IMR-90 (cell line): ENCODE measurements around the gene AGAP1. TPM values are rescaled to one million over a fixed set of nuclear protein-coding genes. Genes with fewer than 3 reads are reported as not detected.

Experiments
- ATAC-seq: fragments of 200-7000 bp; cut with Tn5 transposase; 2 replicates; pipeline ENCODE4 v1.9.1; 2020; ENCODE audit warnings: low read depth, mild to moderate bottlenecking, moderate library complexity
- BruUV-seq: library from RNA; stranded (reverse); fragments of 400-500 nt; replicated peaks from 2 replicates; lab custom pipeline; 2021; lab: Mats Ljungman, UMichigan
- CTCF ChIA-PET: fragments of 300-600 bp; formaldehyde crosslinking; extraction: SDS; loops from one replicate; lab custom pipeline; 2021; ENCODE audit warnings: antibody characterized with exemption; lab: Yijun Ruan, JAX
- POLR2A ChIA-PET: fragments of 300-600 bp; sonication (Branson Sonifier 250); formaldehyde crosslinking; loops from one replicate; lab custom pipeline; 2022; ENCODE audit warnings: antibody characterized with exemption; ENCODE audit not compliant: unreplicated experiment; lab: Charles Lee
- DNase-seq: peaks from one replicate; pipeline ENCODE4 v3.0.0; 2013
- H2AFZ ChIP-seq: replicated peaks from 2 replicates; pipeline ENCODE3; 2013; ENCODE audit warnings: low read length, mild to moderate bottlenecking; ENCODE audit not compliant: poor library complexity
- H2AK5ac ChIP-seq: 2 replicates; pipeline ENCODE4 v1.6.1; 2013; ENCODE audit warnings: low read depth, low read length, inconsistent platforms
- H2AK9ac ChIP-seq: replicated peaks from 2 replicates; pipeline ENCODE3; 2013; ENCODE audit warnings: mild to moderate bottlenecking, low read depth, low read length, moderate library complexity; ENCODE audit not compliant: poor library complexity
- H2BK120ac ChIP-seq: 2 replicates; pipeline ENCODE4 v1.6.1; 2013; ENCODE audit warnings: low read depth, low read length, inconsistent platforms
- H2BK15ac ChIP-seq: 3 replicates; pipeline ENCODE4 v1.6.1; 2013; ENCODE audit warnings: low read depth, low read length, inconsistent platforms
- H2BK20ac ChIP-seq: 2 replicates; pipeline ENCODE4 v1.6.1; 2013; ENCODE audit warnings: low read depth, mild to moderate bottlenecking, inconsistent platforms, low read length, moderate library complexity
- H2BK5ac ChIP-seq: 2 replicates; pipeline ENCODE4 v1.6.1; 2013; ENCODE audit warnings: mild to moderate bottlenecking, low read depth, low read length, inconsistent platforms; ENCODE audit not compliant: poor library complexity, severe bottlenecking
- H3K14ac ChIP-seq: replicated peaks from 2 replicates; pipeline ENCODE4 v1.6.1; 2013; ENCODE audit warnings: low read depth, low read length, inconsistent platforms
- H3K18ac ChIP-seq: 2 replicates; pipeline ENCODE4 v1.6.1; 2013; ENCODE audit warnings: low read depth, low read length, control low read depth
- H3K23ac ChIP-seq: 2 replicates; pipeline ENCODE4 v1.6.1; 2013; ENCODE audit warnings: low read depth, low read length, inconsistent platforms
- H3K27ac ChIP-seq: 2 replicates; pipeline ENCODE4 v1.5.1; 2013; ENCODE audit warnings: mild to moderate bottlenecking, control low read depth, low read length; ENCODE audit not compliant: insufficient read depth
- H3K27me3 ChIP-seq: 2 replicates; pipeline ENCODE4 v1.6.1; 2013; ENCODE audit warnings: low read length; ENCODE audit not compliant: control insufficient read depth, insufficient read depth
- H3K36me3 ChIP-seq: 2 replicates; pipeline ENCODE4 v1.6.1; 2013; ENCODE audit warnings: low read length, mixed read lengths; ENCODE audit not compliant: control insufficient read depth, insufficient read depth
- H3K4ac ChIP-seq: 2 replicates; pipeline ENCODE4 v1.6.1; 2013; ENCODE audit warnings: low read depth, low read length, inconsistent platforms
- H3K4me1 ChIP-seq: 2 replicates; pipeline ENCODE4 v1.6.1; 2013; ENCODE audit warnings: low read length, mixed read lengths; ENCODE audit not compliant: control insufficient read depth, insufficient read depth
- H3K4me2 ChIP-seq: 2 replicates; pipeline ENCODE4 v1.6.1; 2013; ENCODE audit warnings: low read depth, mild to moderate bottlenecking, control low read depth, low read length, moderate library complexity
- H3K4me3 ChIP-seq: 2 replicates; pipeline ENCODE4 v1.5.1; 2013; ENCODE audit warnings: low read depth, mild to moderate bottlenecking, control low read depth, low read length, moderate library complexity; ENCODE audit not compliant: insufficient read depth
- H3K56ac ChIP-seq: 2 replicates; pipeline ENCODE4 v1.6.1; 2013; ENCODE audit warnings: low read length, inconsistent platforms; ENCODE audit not compliant: insufficient read depth; ENCODE audit errors: extremely low read depth
- H3K79me1 ChIP-seq, 2 experiments: 2 replicates each; pipeline ENCODE4 v1.6.1; 2013; ENCODE audit warnings: low read length in 2 of 2, inconsistent platforms in 1 of 2, low read depth in 1 of 2
- H3K9ac ChIP-seq: 2 replicates; pipeline ENCODE4 v1.6.1; 2013; ENCODE audit warnings: low read depth, low read length, control low read depth
- H3K9me1 ChIP-seq: 2 replicates; pipeline ENCODE4 v1.6.1; 2013; ENCODE audit warnings: low read length, inconsistent platforms; ENCODE audit not compliant: insufficient read depth
- H3K9me3 ChIP-seq: 2 replicates; pipeline ENCODE4 v1.6.1; 2013; ENCODE audit warnings: low read length; ENCODE audit not compliant: control insufficient read depth, insufficient read depth
- H4K20me1 ChIP-seq: 2 replicates; pipeline ENCODE4 v1.6.1; 2013; ENCODE audit warnings: low read length, inconsistent platforms; ENCODE audit not compliant: insufficient read depth
- H4K5ac ChIP-seq: 2 replicates; pipeline ENCODE4 v1.6.1; 2013; ENCODE audit warnings: mild to moderate bottlenecking, low read depth, low read length, control low read depth
- H4K8ac ChIP-seq, 2 experiments: 2 replicates each; pipeline ENCODE4 v1.6.1; 2013; ENCODE audit warnings: low read depth in 2 of 2, low read length in 2 of 2, control low read depth in 1 of 2, inconsistent platforms in 1 of 2
- H4K91ac ChIP-seq: 2 replicates; pipeline ENCODE4 v1.6.1; 2013; ENCODE audit warnings: low read depth, low read length, inconsistent platforms; ENCODE audit not compliant: insufficient read depth
- BHLHE40 ChIP-seq: fragments of 150-350 bp; IDR thresholded peaks from 2 replicates; pipeline ENCODE4 v1.6.1; 2016; ENCODE audit warnings: mild to moderate bottlenecking, low read depth, low read length
- CEBPB ChIP-seq: IDR thresholded peaks from 2 replicates; pipeline ENCODE4 v1.6.1; 2012; ENCODE audit warnings: low read depth, low read length, improper control_type of control experiment
- CHD1 ChIP-seq: IDR thresholded peaks from 2 replicates; pipeline ENCODE4 v1.6.1; 2012; ENCODE audit warnings: low read depth, low read length, improper control_type of control experiment
- FOS ChIP-seq: fragments of 150-350 bp; IDR thresholded peaks from 2 replicates; pipeline ENCODE4 v1.6.1; 2016; ENCODE audit warnings: low read depth, low read length
- MAFK ChIP-seq: IDR thresholded peaks from 2 replicates; pipeline ENCODE4 v1.6.1; 2012; ENCODE audit warnings: low read depth, low read length, improper control_type of control experiment
- MAZ ChIP-seq: IDR thresholded peaks from 2 replicates; pipeline ENCODE4 v1.6.1; 2012; ENCODE audit warnings: low read depth, mild to moderate bottlenecking, low read length, improper control_type of control experiment, moderate library complexity, borderline replicate concordance
- NFE2L2 ChIP-seq: fragments of 150-350 bp; IDR thresholded peaks from 2 replicates; pipeline ENCODE4 v1.6.1; 2016; ENCODE audit warnings: low read depth, mild to moderate bottlenecking, low read length
- RAD21 ChIP-seq: IDR thresholded peaks from 2 replicates; pipeline ENCODE4 v1.6.1; 2012; ENCODE audit warnings: low read length, improper control_type of control experiment
- RFX5 ChIP-seq: IDR thresholded peaks from 2 replicates; pipeline ENCODE4 v1.8.0; 2012; ENCODE audit warnings: low read depth, mild to moderate bottlenecking, low read length, moderate library complexity
- WGBS, 2 experiments: methylation state at CpG; one replicate each; pipeline versions ENCODE4 v1.1.5 to v1.1.7; 2013; ENCODE audit warnings: missing lambda C conversion rate in 2 of 2; ENCODE audit not compliant: insufficient read length in 1 of 2; ENCODE audit errors: extremely low coverage in 2 of 2; 5-methylcytosine and 5-hydroxymethylcytosine counted together
- dilution Hi-C: fragments of 300-500 bp; cut with HindIII; formaldehyde crosslinking; loops from one replicate; pipeline ENCODE4 v1.14.3; 2018; ENCODE audit warnings: low sequenced_read_pairs; ENCODE audit not compliant: unreplicated experiment
- in situ Hi-C: fragments of 300-500 bp; cut with MboI; formaldehyde crosslinking; loops from 3 replicates; pipeline ENCODE4 v1.14.3; 2019; ENCODE audit warnings: low sequenced_read_pairs, inconsistent platforms, mixed read lengths
- intact Hi-C: fragments of 100-400 bp; cut with micrococcal nuclease; formaldehyde crosslinking; loops from 2 replicates; pipeline ENCODE4 v1.10.0; 2022
- polyA plus RNA-seq, 3 experiments: library from polyadenylated mRNA; depleted of rRNA; stranded (reverse); fragments of >200 nt; gene quantifications; 2 replicates each; pipeline ENCODE4 v1.2.3, GENCODE V29; 2012; ENCODE audit warnings: low replicate concordance in 1 of 3
- total RNA-seq: library from RNA; depleted of rRNA; stranded (reverse); fragments of >200 nt; gene quantifications from 2 replicates; pipeline ENCODE4 v1.2.3, GENCODE V29; 2012
- TF ChIP-seq, protein P1 (sequence below): conservative IDR thresholded peaks from 2 replicates; pipeline ENCODE4 v1.5.1; 2012; ENCODE audit warnings: mild to moderate bottlenecking, low read depth, low read length, improper control_type of control experiment
- TF ChIP-seq, protein P2 (sequence below): fragments of 150-350 bp; IDR thresholded peaks from 2 replicates; pipeline ENCODE4 v1.6.1; 2016; ENCODE audit warnings: low read depth, mild to moderate bottlenecking, low read length, moderate library complexity, borderline replicate concordance
- TF ChIP-seq, protein P3 (sequence below): fragments of 150-350 bp; IDR thresholded peaks from 2 replicates; pipeline ENCODE4 v1.6.1; 2017; ENCODE audit warnings: mild to moderate bottlenecking, antibody characterized with exemption, low read length, low read depth

Gene AGAP1
- total and polyA plus RNA-seq, 2 of the 4 experiments (the other 2 are of a cell fraction): 15.1 to 16.4 TPM

DNA sequence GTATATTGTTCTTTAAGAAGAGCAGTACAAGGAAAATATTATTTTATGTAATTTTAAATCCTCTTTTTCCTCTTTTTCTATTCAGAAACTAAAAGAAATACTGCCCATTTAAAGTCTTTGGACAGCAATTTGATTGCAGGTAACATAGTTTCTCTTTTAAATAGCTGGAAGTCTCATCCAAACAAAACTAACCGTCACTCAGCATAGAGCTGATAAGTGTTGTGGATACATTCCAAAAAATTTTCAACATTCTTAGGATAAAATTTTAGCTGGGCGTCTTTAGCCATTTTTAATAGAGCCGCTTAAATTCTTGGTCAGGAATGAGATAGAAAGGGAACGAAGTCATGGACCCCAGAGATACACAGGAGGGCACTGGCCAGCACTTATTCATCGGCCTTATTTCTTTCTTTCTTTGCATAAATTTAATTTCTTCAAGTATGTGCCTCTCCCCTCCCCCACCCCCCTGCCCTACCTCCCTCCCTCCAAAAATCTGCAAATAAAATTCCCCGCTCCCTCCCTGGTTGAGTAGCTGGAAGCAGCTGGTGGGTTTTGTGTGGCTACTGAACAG, 592.6 kb downstream of the AGAP1 start:
- Histone ChIP-seq H4K5ac (no peak overlapping the region), H3K14ac (0 out of 2 replicates have a peak overlapping the region, but pooled peaks have one; percentile 59), H4K20me1 (no peaks in the 10 kb centered on the region), H3K4me1 (no peaks in the 10 kb centered on the region), H2BK15ac (no peak overlapping the region), H3K18ac (no peak overlapping the region), H3K36me3 (no peaks in the 10 kb centered on the region), H3K79me1 (no peaks in the 10 kb centered on the region), H2AFZ (no peak overlapping the region), H3K9me3 (no peaks in the 10 kb centered on the region), H3K27ac (no peak overlapping the region), H3K9ac (no peak overlapping the region), H3K4me2 (no peak overlapping the region), H3K27me3 (no peaks in the 10 kb centered on the region), H2AK9ac (no peak overlapping the region), H3K4ac (no peak overlapping the region), H2BK120ac (no peak overlapping the region), H2BK20ac (no peak overlapping the region), H4K8ac (no peak overlapping the region), H3K56ac (no peak overlapping the region), H4K91ac (no peak overlapping the region), H3K9me1 (peaks cover 2% of the 10 kb centered on the region; the same call in 1 of the 2 replicates), H2AK5ac (no peak overlapping the region), H3K4me3 (no peak overlapping the region), H3K23ac (no peak overlapping the region), H2BK5ac (no peak overlapping the region)
- intact Hi-C loops: no loop called here
- ChIA-PET CTCF (no interaction called here), POLR2A (no interaction called here)
- dilution Hi-C loops: no loop called here
- in situ Hi-C loops: no loop called here
- BruUV-seq: no TSS peak
- ATAC-seq: no peak
- TF ChIP-seq, protein P1, sequence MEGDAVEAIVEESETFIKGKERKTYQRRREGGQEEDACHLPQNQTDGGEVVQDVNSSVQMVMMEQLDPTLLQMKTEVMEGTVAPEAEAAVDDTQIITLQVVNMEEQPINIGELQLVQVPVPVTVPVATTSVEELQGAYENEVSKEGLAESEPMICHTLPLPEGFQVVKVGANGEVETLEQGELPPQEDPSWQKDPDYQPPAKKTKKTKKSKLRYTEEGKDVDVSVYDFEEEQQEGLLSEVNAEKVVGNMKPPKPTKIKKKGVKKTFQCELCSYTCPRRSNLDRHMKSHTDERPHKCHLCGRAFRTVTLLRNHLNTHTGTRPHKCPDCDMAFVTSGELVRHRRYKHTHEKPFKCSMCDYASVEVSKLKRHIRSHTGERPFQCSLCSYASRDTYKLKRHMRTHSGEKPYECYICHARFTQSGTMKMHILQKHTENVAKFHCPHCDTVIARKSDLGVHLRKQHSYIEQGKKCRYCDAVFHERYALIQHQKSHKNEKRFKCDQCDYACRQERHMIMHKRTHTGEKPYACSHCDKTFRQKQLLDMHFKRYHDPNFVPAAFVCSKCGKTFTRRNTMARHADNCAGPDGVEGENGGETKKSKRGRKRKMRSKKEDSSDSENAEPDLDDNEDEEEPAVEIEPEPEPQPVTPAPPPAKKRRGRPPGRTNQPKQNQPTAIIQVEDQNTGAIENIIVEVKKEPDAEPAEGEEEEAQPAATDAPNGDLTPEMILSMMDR: no peak
- TF ChIP-seq RAD21 (no peak), CEBPB (no peak), NFE2L2 (no peak), MAFK (no peak), RFX5 (no peak), CHD1 (no peak), BHLHE40 (no peak), FOS (no peak), MAZ (no peak)
- TF ChIP-seq, protein P2, sequence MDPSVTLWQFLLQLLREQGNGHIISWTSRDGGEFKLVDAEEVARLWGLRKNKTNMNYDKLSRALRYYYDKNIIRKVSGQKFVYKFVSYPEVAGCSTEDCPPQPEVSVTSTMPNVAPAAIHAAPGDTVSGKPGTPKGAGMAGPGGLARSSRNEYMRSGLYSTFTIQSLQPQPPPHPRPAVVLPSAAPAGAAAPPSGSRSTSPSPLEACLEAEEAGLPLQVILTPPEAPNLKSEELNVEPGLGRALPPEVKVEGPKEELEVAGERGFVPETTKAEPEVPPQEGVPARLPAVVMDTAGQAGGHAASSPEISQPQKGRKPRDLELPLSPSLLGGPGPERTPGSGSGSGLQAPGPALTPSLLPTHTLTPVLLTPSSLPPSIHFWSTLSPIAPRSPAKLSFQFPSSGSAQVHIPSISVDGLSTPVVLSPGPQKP: no peak
- TF ChIP-seq, protein P3, sequence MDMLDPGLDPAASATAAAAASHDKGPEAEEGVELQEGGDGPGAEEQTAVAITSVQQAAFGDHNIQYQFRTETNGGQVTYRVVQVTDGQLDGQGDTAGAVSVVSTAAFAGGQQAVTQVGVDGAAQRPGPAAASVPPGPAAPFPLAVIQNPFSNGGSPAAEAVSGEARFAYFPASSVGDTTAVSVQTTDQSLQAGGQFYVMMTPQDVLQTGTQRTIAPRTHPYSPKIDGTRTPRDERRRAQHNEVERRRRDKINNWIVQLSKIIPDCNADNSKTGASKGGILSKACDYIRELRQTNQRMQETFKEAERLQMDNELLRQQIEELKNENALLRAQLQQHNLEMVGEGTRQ: no peak
- WGBS, 2 experiments: no CpG with 5 or more reads among the region's 6 CpGs
- DNase-seq: no peak
